ENCODE data around the gene RGS12. TPM values are rescaled to one million over a fixed set of nuclear protein-coding genes. Genes with fewer than 3 reads are reported as not detected.

Gene RGS12
- polyA plus RNA-seq, 1 of the 3 experiments (the other 2 are of a cell fraction), result 18.4 TPM

DNA sequence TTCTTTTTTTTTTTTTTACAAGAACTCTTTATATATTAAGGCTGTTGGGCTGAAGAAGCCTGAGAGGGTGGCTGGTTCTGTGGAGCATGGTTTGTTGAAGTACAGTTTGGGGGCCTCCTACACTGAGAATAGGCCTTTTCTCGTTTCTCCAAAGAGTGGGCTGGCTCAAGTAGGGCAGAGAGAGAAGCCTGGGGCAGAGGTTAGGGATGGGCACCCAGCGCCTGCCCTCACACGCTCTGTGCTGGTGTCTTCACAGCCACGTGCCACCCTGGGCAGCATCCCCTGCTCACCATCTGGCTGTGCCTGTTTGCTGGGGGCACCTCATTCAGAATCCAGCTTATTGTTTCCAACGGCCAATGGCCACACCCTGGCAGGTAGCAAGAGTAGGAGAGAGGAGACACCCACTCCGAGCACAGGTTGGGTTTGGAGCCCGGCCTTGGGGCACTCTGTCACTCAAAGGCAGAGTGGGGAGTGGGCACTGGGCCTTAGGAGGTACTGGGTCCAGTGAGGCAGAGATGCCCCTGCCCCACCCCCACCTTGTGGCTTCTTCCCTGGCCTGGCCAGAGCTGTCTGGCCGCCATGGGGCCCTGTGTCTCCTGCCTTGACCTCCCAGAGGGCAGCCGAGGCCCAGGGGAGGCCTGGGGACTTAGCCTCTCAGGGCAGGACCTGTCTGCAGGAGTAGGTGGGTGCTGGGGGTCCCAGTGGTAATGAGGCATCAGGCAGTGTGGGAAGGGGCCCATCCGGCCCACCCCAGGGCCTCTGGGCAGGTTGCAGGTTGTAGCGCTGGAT lies 40.9 kb upstream of the RGS12 start:
- ChIA-PET CTCF (no interaction called here), POLR2A (no interaction called here)
- WGBS (ENCODE audit: low lambda C conversion rate), result 83% methylated on average over 6 of the region's 11 CpGs

DNA sequence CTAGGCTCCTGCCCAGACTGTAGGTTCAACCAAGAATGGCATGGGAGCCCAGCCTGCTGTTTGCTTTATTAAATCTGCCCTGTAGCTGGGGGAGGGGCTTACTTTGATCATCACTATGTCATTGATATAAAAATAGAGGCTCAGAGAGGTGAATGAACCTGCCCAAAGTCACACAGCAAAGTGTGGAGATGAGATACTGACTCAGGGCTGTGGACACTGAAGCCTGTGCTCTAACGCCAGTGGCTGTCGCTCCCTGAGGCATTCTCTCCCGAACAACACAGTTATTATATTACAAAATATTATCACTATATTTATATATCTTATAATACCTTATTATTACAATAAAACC lies 40.4 kb upstream of the RGS12 start:
- no peak for DNase-seq
- H4K20me1 ChIP-seq (ENCODE audit: insufficient read depth), result no peaks in the 10 kb centered on the region
- H2AFZ ChIP-seq (ENCODE audit: low read depth), result no peak overlapping the region
- no peaks in the 10 kb centered on the region for H3K36me3 ChIP-seq (replicated peaks in 1 of 2; ENCODE audit: control insufficient read depth in 1 of 2, insufficient read depth in 2 of 2, low read length in 1 of 2)
- no peaks in the 10 kb centered on the region; a peak in 1 of 4 replicates for H3K4me1 ChIP-seq (ENCODE audit: control insufficient read depth in 1 of 2, insufficient read depth in 2 of 2, low read depth in 1 of 2, low read length in 1 of 2)
- no peaks in the 10 kb centered on the region for H3K79me2 ChIP-seq (ENCODE audit: insufficient read depth)
- H3K27ac ChIP-seq (ENCODE audit: low read depth in 2 of 2, low read length in 1 of 2), result no peak overlapping the region
- ChIA-PET POLR2A (no interaction called here), CTCF (no interaction called here)
- no peaks in the 10 kb centered on the region for H3F3A ChIP-seq (replicated peaks; ENCODE audit: insufficient read depth)
- WGBS (ENCODE audit: low lambda C conversion rate), result 96% methylated on average over 3 of the region's 3 CpGs
- no peak overlapping the region for H3K9ac ChIP-seq
- H3K4me3 ChIP-seq (ENCODE audit: low read depth in 2 of 2, low read length in 1 of 2), result no peak overlapping the region
- H3K4me2 ChIP-seq, result no peak overlapping the region
- H3K9me2 ChIP-seq, result no peaks in the 10 kb centered on the region
- no peaks in the 10 kb centered on the region for H3K9me3 ChIP-seq
- no peaks in the 10 kb centered on the region for H3K27me3 ChIP-seq (ENCODE audit: insufficient read depth)
- TF ChIP-seq ELF1 (IDR thresholded peaks at IDR 0.05), result no peak
- TF ChIP-seq RCOR1 (IDR thresholded peaks at IDR 0.05; ENCODE audit: low read length), result no peak
- TF ChIP-seq NFIC (IDR thresholded peaks at IDR 0.05; ENCODE audit: borderline replicate concordance), result no peak
- TF ChIP-seq RAD21 (IDR thresholded peaks at IDR 0.05; ENCODE audit: low read length), result no peak
- TF ChIP-seq, protein P1, sequence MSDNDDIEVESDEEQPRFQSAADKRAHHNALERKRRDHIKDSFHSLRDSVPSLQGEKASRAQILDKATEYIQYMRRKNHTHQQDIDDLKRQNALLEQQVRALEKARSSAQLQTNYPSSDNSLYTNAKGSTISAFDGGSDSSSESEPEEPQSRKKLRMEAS (IDR thresholded peaks at IDR 0.05; ENCODE audit: low read depth), result no peak
- TF ChIP-seq, protein P2, sequence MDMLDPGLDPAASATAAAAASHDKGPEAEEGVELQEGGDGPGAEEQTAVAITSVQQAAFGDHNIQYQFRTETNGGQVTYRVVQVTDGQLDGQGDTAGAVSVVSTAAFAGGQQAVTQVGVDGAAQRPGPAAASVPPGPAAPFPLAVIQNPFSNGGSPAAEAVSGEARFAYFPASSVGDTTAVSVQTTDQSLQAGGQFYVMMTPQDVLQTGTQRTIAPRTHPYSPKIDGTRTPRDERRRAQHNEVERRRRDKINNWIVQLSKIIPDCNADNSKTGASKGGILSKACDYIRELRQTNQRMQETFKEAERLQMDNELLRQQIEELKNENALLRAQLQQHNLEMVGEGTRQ (IDR thresholded peaks at IDR 0.05; ENCODE audit: borderline replicate concordance, low read depth, low read length), result no peak
- no peak for TF ChIP-seq JUND (IDR thresholded peaks at IDR 0.05)
- TF ChIP-seq POLR2AphosphoS5 (IDR thresholded peaks at IDR 0.05; ENCODE audit: low read depth, low read length), result no peak
- no peak for TF ChIP-seq EZH2phosphoT487 (IDR thresholded peaks at IDR 0.05; ENCODE audit: borderline replicate concordance, low read depth)
- TF ChIP-seq, protein P3, sequence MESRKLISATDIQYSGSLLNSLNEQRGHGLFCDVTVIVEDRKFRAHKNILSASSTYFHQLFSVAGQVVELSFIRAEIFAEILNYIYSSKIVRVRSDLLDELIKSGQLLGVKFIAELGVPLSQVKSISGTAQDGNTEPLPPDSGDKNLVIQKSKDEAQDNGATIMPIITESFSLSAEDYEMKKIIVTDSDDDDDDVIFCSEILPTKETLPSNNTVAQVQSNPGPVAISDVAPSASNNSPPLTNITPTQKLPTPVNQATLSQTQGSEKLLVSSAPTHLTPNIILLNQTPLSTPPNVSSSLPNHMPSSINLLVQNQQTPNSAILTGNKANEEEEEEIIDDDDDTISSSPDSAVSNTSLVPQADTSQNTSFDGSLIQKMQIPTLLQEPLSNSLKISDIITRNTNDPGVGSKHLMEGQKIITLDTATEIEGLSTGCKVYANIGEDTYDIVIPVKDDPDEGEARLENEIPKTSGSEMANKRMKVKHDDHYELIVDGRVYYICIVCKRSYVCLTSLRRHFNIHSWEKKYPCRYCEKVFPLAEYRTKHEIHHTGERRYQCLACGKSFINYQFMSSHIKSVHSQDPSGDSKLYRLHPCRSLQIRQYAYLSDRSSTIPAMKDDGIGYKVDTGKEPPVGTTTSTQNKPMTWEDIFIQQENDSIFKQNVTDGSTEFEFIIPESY (IDR thresholded peaks at IDR 0.05; ENCODE audit: borderline replicate concordance, low read depth), result no peak
- no peak for TF ChIP-seq GATA2 (CRISPR knock-in tag; IDR thresholded peaks at IDR 0.05)
- TF ChIP-seq USF1 (IDR thresholded peaks at IDR 0.05; ENCODE audit: borderline replicate concordance, low read depth), result no peak

More for the DNA sequence above, 40.9 kb upstream of the RGS12 start:
- Histone ChIP-seq H2AFZ (ENCODE audit: low read depth) (no peak overlapping the region), H4K20me1 (ENCODE audit: insufficient read depth) (no peaks in the 10 kb centered on the region), H3K4me2 (no peak overlapping the region), H3K79me2 (ENCODE audit: insufficient read depth) (no peaks in the 10 kb centered on the region), H3K36me3 (replicated peaks in 1 of 2; ENCODE audit: control insufficient read depth in 1 of 2, insufficient read depth in 2 of 2, low read length in 1 of 2) (no peaks in the 10 kb centered on the region), H3K27ac (ENCODE audit: low read depth in 2 of 2, low read length in 1 of 2) (no peak overlapping the region), H3K9me2 (no peaks in the 10 kb centered on the region), H3K4me1 (ENCODE audit: control insufficient read depth in 1 of 2, insufficient read depth in 2 of 2, low read depth in 1 of 2, low read length in 1 of 2) (peaks cover 0 to under 1% of the 10 kb centered on the region in 2 experiments; a peak in 1 of 4 replicates), H3K27me3 (ENCODE audit: insufficient read depth) (no peaks in the 10 kb centered on the region), H3K9me3 (no peaks in the 10 kb centered on the region), H3K9ac (no peak overlapping the region), H3K4me3 (ENCODE audit: low read depth in 2 of 2, low read length in 1 of 2) (no peak overlapping the region), H3F3A (replicated peaks; ENCODE audit: insufficient read depth) (no peaks in the 10 kb centered on the region)
- no peak for TF ChIP-seq EZH2phosphoT487 (IDR thresholded peaks at IDR 0.05; ENCODE audit: borderline replicate concordance, low read depth)
- TF ChIP-seq RXRA (IDR thresholded peaks at IDR 0.05; ENCODE audit: borderline replicate concordance, low read depth), result no peak
- TF ChIP-seq YY1 (IDR thresholded peaks at IDR 0.05; ENCODE audit: low read depth), result no peak
- no peak for TF ChIP-seq PBX3 (IDR thresholded peaks at IDR 0.05)
- TF ChIP-seq GATA2 (CRISPR knock-in tag; IDR thresholded peaks at IDR 0.05), result no peak
- no peak for TF ChIP-seq CTCF (IDR thresholded peaks at IDR 0.05)
- no peak for DNase-seq

All from SK-N-SH (cell line).